GM12892 (cell line): ENCODE results near the gene KCTD3.

ENCODE experiments used
- POLR2A ChIP-seq: IDR thresholded peaks from 2 replicates; pipeline ENCODE4 v1.6.1; 2011; ENCODE audit warnings: low read depth, low read length, control low read depth
- POLR2AphosphoS5 ChIP-seq: IDR thresholded peaks from 2 replicates; pipeline ENCODE4 v1.6.1; 2011; ENCODE audit warnings: low read depth, low read length, control low read depth
- TAF1 ChIP-seq: IDR thresholded peaks from 2 replicates; pipeline ENCODE4 v1.6.1; 2011; ENCODE audit warnings: low read depth, mild to moderate bottlenecking, control low read depth, low read length, borderline replicate concordance

GRCh38 chr1:215557504-215557903 lies 9.6 kb upstream of the KCTD3 start:
- TF ChIP-seq POLR2A = no peak
- no peak for TF ChIP-seq POLR2AphosphoS5
- no peak for TF ChIP-seq TAF1
